ENCODE measurements around the gene NDST1.
"Not testable (repeated sequence)": the region's sequence is repeated elsewhere in the genome, so short reads cannot be mapped to it uniquely, and the experiment has no call there.

NDST1 gene

GRCh38 chr5:150469718-150470469 lies 38.0 kb upstream of the NDST1 start:
- TF ChIP-seq ZFX (IDR thresholded peaks at IDR 0.05; ENCODE audit: borderline replicate concordance): no peak
- no peak for TF ChIP-seq CTCF (IDR thresholded peaks at IDR 0.05)
- H3K27ac ChIP-seq: no peak overlapping the region

GRCh38 chr5:150473673-150474358 lies 34.1 kb upstream of the NDST1 start:
- TF ChIP-seq ZFX (IDR thresholded peaks at IDR 0.05; ENCODE audit: borderline replicate concordance) (no peak), CTCF (IDR thresholded peaks at IDR 0.05) (no peak)
- no peak overlapping the region for H3K27ac ChIP-seq

GRCh38 chr5:150476568-150476967 lies 31.4 kb upstream of the NDST1 start:
- not testable (repeated sequence) for H3K27ac ChIP-seq

- no peak for TF ChIP-seq ZFX (IDR thresholded peaks at IDR 0.05; ENCODE audit: borderline replicate concordance)
- no peak overlapping the region for H3K27ac ChIP-seq
These were observed 28.5 kb upstream of the NDST1 start for GRCh38 chr5:150479416-150479815.

GRCh38 chr5:150481708-150481965 lies 26.3 kb upstream of the NDST1 start:
- H3K27ac ChIP-seq: no peak overlapping the region
- TF ChIP-seq CTCF (IDR thresholded peaks at IDR 0.05) (no peak), ZFX (IDR thresholded peaks at IDR 0.05; ENCODE audit: borderline replicate concordance) (no peak)

- no peak overlapping the region for H3K27ac ChIP-seq
- TF ChIP-seq ZFX (IDR thresholded peaks at IDR 0.05; ENCODE audit: borderline replicate concordance) (no peak), CTCF (IDR thresholded peaks at IDR 0.05) (no peak)
These were observed 25.9 kb upstream of the NDST1 start for GRCh38 chr5:150481972-150482406.

- peak overlapping the region; percentile 82 for H3K27ac ChIP-seq
- TF ChIP-seq CTCF (IDR thresholded peaks at IDR 0.05): no peak
These were observed 22.8 kb upstream of the NDST1 start for GRCh38 chr5:150484964-150485692.

GRCh38 chr5:150485693-150486401 lies 22.1 kb upstream of the NDST1 start:
- peak overlapping the region; percentile 82 for H3K27ac ChIP-seq
- TF ChIP-seq ZFX (IDR thresholded peaks at IDR 0.05; ENCODE audit: borderline replicate concordance) (no peak), CTCF (IDR thresholded peaks at IDR 0.05) (no peak)

All from 22Rv1 (cell line).